GM21515 (cell line): ENCODE results near the gene RPL31.
"Not testable (repeated sequence)": the region's sequence is repeated elsewhere in the genome, so short reads cannot be mapped to it uniquely, and the experiment has no call there.

Experiments used
- ATAC-seq: cut with Tn5 transposase; IDR thresholded peaks from one replicate; pipeline ENCODE4 v1.9.1; 2021; ENCODE audit not compliant: unreplicated experiment

RPL31 gene

GRCh38 chr2:101023327-101024107, 21.4 kb downstream of the RPL31 start:
- ATAC-seq, result no peak

DNA sequence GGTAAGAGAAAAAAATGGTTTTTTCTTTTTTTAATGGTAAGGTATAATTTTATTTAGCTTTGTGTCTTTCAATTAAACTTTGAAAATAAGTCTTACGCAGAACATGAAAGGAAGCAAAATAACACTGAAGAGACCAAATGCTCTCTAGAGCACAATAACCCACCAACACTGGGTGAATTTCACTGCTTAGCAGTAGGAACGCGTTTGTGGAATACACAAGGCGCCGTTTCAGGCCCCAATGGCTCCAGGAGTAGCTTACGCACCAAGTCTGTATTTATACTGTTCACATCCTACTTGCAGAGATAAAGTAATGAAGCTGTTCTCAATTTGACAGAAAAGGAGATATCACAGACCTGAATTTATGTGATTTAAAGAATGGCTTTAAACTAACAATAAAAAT, 23.5 kb downstream of the RPL31 start:
- ATAC-seq, result no peak

- ATAC-seq, result no peak
Measured at GRCh38 chr2:101026253-101026701, 24.2 kb downstream of the RPL31 start.

DNA sequence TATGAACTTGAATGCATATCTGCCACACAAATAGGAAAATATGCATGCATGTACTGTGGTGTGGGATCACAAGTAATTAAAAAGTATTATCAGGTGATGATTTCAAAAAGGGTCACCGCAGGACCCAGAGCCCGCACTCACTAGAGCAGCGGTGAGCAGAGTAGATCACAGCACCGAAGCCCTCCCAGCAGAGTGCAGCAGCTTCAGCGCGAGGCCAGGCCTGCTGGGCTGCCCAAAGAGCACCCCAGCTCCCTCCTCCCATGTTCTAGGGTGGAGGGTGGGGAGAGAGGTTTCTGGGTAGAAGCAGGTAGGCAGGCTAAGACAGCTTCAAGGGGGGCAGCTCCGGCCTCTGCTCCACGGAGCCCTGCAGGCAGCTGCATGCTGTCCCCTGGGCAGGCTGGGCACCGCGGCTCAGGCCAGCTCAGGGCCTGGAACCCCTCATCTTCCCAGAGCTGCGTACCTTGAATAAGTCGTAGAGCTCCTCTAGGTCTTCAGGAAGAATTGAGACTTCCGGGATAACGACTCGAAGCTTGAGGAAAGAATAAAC, 24.9 kb downstream of the RPL31 start:
- no peak for ATAC-seq

- no peak for ATAC-seq
Measured at GRCh38 chr2:101027852-101028251, 25.8 kb downstream of the RPL31 start.

DNA sequence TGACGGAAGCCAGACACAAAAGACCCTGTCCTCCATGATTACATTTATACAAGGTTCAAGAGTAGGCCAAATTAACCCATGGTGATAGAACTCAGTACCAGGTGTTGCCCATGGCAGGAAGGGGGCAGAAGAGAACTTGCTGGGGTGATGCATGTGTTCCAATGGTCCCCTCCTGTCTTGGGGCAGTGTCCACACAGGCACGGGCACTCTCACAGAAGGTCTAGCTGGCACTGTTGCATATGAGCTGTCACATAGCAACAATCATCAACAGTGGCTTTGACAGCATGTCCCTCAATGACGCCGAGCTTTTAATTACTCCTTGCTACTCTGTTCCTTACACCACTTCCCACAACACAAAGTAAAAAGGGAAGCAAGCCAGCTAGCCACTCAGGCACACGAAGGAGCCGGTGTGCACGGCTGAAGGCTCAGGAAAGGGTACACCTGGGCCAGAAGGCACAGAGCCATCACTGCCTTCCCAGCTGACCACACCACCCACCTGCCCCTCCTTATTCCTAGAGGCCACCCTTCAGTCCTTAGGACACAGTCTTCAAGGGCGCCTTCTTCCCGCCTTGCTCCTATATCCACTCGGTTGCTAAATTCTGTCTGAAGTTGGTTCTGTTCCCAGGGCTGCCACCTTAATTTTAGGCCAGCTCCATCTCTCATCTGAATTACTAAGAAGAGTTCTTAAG, 28.9 kb downstream of the RPL31 start:
- no peak for ATAC-seq

- ATAC-seq, result no peak
Measured at GRCh38 chr2:101032084-101032776, 30.1 kb downstream of the RPL31 start.

GRCh38 chr2:101036562-101036961, 34.5 kb downstream of the RPL31 start:
- ATAC-seq, result no peak

DNA sequence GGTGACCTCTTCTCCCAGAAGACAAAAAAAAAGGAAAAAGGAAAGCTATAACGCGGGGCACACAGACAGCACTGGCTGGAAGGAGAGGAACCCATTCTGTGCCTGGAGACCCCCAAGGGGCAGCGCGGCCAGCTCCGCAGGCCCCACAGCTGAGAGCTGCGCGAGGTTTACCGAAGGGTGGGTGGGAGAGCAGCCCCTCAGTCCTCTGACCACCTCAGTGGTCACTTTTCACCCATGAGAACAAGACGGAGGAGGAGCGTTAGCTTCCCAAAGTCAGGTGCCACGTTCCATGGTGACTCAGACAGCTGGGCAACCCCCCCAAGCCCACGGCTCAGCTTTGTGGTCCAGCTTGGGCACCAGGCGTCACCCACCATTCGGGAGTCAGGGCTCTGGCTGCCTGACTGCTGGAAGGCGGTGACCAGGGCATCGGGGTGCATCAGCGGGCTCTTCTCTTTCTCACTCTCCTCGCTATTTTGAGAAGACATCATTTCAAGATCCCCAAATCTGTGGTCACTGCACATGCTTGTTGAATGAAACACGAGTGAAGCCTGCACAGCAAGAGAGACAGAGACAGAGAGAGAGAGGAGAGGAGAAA, 35.2 kb downstream of the RPL31 start:
- ATAC-seq, result no peak

- ATAC-seq, result no peak
Measured at GRCh38 chr2:101038455-101039255, 36.6 kb downstream of the RPL31 start.

GRCh38 chr2:101040072-101040471, 38.0 kb downstream of the RPL31 start:
- ATAC-seq, result no peak

- no peak for ATAC-seq
Measured at GRCh38 chr2:101040761-101041160, 38.7 kb downstream of the RPL31 start.

DNA sequence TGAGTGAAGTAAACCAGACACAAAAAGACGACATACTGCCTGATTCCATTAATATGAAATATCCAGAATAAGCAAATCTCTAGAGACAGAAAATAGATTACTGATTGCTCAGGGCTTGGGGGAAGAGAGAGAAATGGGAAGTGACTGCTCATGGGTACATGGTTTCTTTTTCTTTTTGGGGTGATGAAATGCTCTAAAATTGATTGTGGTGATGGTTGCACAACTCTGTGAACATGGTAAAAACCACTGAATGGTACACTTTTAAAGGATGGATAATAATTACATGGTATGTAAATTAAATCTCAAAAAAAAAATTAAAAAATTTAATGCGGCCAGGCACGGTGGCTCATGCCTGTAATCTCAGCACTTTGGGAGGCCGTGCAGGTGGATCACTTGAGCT, 39.3 kb downstream of the RPL31 start:
- no peak for ATAC-seq

- no peak for ATAC-seq
Measured at GRCh38 chr2:101045330-101045729, 43.2 kb downstream of the RPL31 start.

- ATAC-seq, result no peak
Measured at GRCh38 chr2:101047075-101047766, 45.1 kb downstream of the RPL31 start.

DNA sequence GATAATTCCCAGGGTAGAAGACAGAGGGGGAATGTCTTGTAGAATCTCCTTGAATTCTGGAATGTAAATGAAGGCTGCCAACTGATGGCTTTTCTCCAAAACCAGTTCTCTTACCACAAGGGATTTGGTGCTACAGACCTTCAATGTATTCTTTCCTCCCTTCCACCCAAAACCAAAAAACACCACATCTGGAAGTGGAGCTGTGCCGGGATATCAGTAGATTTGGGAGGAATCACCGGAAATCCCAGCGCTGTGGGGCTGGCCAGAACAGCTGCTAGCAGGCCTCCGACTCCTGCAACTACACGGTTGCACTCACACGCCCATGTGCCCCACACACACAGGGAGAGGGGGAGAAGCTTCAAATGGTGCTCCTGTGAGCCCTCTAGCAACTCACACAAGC, 45.7 kb downstream of the RPL31 start:
- ATAC-seq, result no peak

DNA sequence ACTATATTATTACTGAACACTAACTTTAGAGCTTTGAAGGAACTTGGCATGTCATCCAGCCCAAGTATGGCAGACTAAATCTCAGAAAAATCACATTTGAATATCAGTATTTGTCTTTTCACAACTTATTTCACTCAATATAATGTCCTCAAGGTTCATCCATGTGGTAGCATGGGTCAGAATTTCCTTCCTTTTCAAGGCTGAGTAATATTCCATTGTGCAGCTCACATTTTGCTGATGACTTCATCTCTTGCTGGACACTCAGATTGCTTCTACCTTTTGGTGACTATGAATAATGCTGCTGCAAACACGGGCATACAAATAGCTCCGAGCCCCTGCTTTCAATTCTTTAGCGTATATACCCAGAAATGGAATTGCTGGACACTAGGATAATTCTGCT, 46.7 kb downstream of the RPL31 start:
- no peak for ATAC-seq

GRCh38 chr2:101050886-101051285, 48.8 kb downstream of the RPL31 start:
- ATAC-seq, result not testable (repeated sequence)

DNA sequence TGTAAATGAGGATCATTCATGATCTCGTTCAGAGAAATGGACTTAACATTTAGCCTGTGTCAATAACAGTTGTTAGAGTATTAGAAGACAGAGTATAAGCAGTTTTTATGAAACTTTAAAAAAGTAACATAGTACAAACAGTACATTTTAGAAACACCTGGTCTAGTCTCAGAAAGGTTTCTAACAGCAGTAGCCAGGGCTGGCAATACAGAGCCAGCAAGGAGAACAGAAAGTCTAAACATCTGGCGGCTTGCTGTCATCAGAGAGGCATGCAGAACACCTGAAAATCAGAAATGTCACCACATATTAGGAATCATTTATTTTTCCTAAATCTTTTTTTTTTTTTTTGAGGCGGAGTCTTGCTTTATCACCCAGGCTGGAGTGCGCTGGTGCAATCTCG, 50.1 kb downstream of the RPL31 start:
- no peak for ATAC-seq

DNA sequence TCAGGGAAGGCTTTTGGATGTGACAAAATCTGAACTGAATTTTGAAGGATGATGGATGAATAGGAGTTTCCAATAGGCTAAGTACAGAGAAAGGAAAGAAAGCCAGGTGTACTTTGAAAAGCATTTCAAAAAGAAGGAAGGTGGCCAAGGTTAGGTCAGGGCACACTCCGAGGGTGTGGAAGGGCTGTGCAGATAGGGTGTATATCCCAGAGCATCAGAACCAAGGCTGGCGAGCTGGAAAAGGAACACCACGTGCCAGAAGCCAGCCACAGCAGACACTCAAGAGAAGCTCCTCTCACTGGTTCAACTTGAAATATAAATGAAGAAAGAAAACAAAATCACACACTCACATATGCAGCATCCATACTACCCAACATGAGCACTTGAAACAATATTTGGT, 51.0 kb downstream of the RPL31 start:
- ATAC-seq, result no peak
